HL-60 (cell line): ENCODE measurements around the gene SEBOX.

ENCODE experiments used
- GABPA ChIP-seq: IDR thresholded peaks from 2 replicates; pipeline ENCODE4 v1.6.1; 2012; ENCODE audit warnings: low read depth
- POLR2AphosphoS5 ChIP-seq: IDR thresholded peaks from 2 replicates; pipeline ENCODE4 v1.6.1; 2012; ENCODE audit warnings: low read depth
- SPI1 ChIP-seq: IDR thresholded peaks from 2 replicates; pipeline ENCODE4 v1.6.1; 2012; ENCODE audit warnings: low read depth, mild to moderate bottlenecking, borderline replicate concordance
- TF ChIP-seq, protein P1 (sequence below): IDR thresholded peaks from one replicate; pipeline ENCODE4 v1.5.1; 2011; ENCODE audit warnings: low read length, control low read depth, inconsistent platforms; ENCODE audit not compliant: insufficient read depth
- TF ChIP-seq, protein P2 (sequence below): IDR thresholded peaks from 2 replicates; pipeline ENCODE4 v1.6.1; 2012; ENCODE audit warnings: low read depth; ENCODE audit not compliant: insufficient replicate concordance

DNA sequence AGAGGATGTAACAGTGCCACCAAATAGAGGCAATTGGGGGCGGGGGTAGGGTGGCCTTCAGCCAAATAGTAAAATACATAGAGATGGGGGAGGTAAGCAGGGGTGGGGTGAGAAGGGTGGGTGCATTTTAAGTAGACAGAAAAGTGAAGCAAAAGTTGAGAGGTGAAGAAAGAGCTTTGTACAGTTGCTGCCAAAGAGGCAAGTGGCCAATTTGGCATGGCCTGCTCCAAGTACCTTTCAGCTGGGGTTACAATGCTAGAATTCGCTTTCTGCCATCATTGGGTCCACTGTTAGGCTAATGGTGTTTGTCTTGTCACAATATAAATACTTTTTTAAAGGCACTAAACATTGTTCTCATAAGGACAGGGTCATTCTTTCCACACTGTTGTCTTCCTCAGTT, 51.2 kb downstream of the SEBOX start:
- TF ChIP-seq, protein P1, sequence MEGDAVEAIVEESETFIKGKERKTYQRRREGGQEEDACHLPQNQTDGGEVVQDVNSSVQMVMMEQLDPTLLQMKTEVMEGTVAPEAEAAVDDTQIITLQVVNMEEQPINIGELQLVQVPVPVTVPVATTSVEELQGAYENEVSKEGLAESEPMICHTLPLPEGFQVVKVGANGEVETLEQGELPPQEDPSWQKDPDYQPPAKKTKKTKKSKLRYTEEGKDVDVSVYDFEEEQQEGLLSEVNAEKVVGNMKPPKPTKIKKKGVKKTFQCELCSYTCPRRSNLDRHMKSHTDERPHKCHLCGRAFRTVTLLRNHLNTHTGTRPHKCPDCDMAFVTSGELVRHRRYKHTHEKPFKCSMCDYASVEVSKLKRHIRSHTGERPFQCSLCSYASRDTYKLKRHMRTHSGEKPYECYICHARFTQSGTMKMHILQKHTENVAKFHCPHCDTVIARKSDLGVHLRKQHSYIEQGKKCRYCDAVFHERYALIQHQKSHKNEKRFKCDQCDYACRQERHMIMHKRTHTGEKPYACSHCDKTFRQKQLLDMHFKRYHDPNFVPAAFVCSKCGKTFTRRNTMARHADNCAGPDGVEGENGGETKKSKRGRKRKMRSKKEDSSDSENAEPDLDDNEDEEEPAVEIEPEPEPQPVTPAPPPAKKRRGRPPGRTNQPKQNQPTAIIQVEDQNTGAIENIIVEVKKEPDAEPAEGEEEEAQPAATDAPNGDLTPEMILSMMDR: no peak
- TF ChIP-seq, protein P2, sequence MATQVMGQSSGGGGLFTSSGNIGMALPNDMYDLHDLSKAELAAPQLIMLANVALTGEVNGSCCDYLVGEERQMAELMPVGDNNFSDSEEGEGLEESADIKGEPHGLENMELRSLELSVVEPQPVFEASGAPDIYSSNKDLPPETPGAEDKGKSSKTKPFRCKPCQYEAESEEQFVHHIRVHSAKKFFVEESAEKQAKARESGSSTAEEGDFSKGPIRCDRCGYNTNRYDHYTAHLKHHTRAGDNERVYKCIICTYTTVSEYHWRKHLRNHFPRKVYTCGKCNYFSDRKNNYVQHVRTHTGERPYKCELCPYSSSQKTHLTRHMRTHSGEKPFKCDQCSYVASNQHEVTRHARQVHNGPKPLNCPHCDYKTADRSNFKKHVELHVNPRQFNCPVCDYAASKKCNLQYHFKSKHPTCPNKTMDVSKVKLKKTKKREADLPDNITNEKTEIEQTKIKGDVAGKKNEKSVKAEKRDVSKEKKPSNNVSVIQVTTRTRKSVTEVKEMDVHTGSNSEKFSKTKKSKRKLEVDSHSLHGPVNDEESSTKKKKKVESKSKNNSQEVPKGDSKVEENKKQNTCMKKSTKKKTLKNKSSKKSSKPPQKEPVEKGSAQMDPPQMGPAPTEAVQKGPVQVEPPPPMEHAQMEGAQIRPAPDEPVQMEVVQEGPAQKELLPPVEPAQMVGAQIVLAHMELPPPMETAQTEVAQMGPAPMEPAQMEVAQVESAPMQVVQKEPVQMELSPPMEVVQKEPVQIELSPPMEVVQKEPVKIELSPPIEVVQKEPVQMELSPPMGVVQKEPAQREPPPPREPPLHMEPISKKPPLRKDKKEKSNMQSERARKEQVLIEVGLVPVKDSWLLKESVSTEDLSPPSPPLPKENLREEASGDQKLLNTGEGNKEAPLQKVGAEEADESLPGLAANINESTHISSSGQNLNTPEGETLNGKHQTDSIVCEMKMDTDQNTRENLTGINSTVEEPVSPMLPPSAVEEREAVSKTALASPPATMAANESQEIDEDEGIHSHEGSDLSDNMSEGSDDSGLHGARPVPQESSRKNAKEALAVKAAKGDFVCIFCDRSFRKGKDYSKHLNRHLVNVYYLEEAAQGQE: no peak
- TF ChIP-seq POLR2AphosphoS5: no peak
- no peak for TF ChIP-seq GABPA
- no peak for TF ChIP-seq SPI1
